ENCODE measurements around the gene NT5C.
A peak's percentile ranks its signal among the peaks of the same experiment; 100 is the strongest.

Gene NT5C

GRCh38 chr17:75155191-75155601, 23.7 kb upstream of the NT5C start:
- H3K27me3 ChIP-seq (replicated peaks; ENCODE audit: control insufficient read depth, insufficient read depth, low read length): no peaks in the 10 kb centered on the region
- DNase-seq (ENCODE audit: extremely low read depth, insufficient read length): no peak
- TF ChIP-seq CTCF (IDR thresholded peaks at IDR 0.05; ENCODE audit: insufficient read depth, low read length, poor library complexity, severe bottlenecking): no peak
- no peak overlapping the region for H3K4me3 ChIP-seq (replicated peaks; ENCODE audit: low read depth, low read length)
- no peaks in the 10 kb centered on the region; the same call in 1 of the 2 replicates for H3K36me3 ChIP-seq (ENCODE audit: control insufficient read depth, insufficient read depth, low read length)

- no peaks in the 10 kb centered on the region; the same call in 1 of the 2 replicates for H3K36me3 ChIP-seq (ENCODE audit: control insufficient read depth, insufficient read depth, low read length)
- H3K27me3 ChIP-seq (replicated peaks; ENCODE audit: control insufficient read depth, insufficient read depth, low read length): no peaks in the 10 kb centered on the region
- peak within 1 kb of the TSS; percentile 93 for H3K4me3 ChIP-seq (replicated peaks; ENCODE audit: low read depth, low read length)
- DNase-seq (ENCODE audit: extremely low read depth, insufficient read length): peak; percentile 96
- no peak for TF ChIP-seq CTCF (IDR thresholded peaks at IDR 0.05; ENCODE audit: insufficient read depth, low read length, poor library complexity, severe bottlenecking)
These were observed 22.9 kb upstream of the NT5C start, which contains the start of gene JPT1 for GRCh38 chr17:75154195-75155106. TSS of gene JPT1 (minus strand) at chr17:75154512. CDS start at chr17:75154397, 115 bp downstream.

- peak overlapping the region; percentile 93 for H3K4me3 ChIP-seq (replicated peaks; ENCODE audit: low read depth, low read length)
- TF ChIP-seq CTCF (IDR thresholded peaks at IDR 0.05; ENCODE audit: insufficient read depth, low read length, poor library complexity, severe bottlenecking): no peak
- no peaks in the 10 kb centered on the region for H3K36me3 ChIP-seq (ENCODE audit: control insufficient read depth, insufficient read depth, low read length)
- peak; percentile 58 for DNase-seq (ENCODE audit: extremely low read depth, insufficient read length)
- H3K27me3 ChIP-seq (replicated peaks; ENCODE audit: control insufficient read depth, insufficient read depth, low read length): no peaks in the 10 kb centered on the region
These were observed 22.2 kb upstream of the NT5C start for GRCh38 chr17:75153780-75154194.

- H3K4me3 ChIP-seq (replicated peaks; ENCODE audit: low read depth, low read length): peak overlapping the region; percentile 93
- peak; percentile 34 for DNase-seq (ENCODE audit: extremely low read depth, insufficient read length)
- no peaks in the 10 kb centered on the region for H3K27me3 ChIP-seq (replicated peaks; ENCODE audit: control insufficient read depth, insufficient read depth, low read length)
- no peaks in the 10 kb centered on the region for H3K36me3 ChIP-seq (ENCODE audit: control insufficient read depth, insufficient read depth, low read length)
- no peak for TF ChIP-seq CTCF (IDR thresholded peaks at IDR 0.05; ENCODE audit: insufficient read depth, low read length, poor library complexity, severe bottlenecking)
These were observed 21.6 kb upstream of the NT5C start for GRCh38 chr17:75152922-75153779.

- DNase-seq (ENCODE audit: extremely low read depth, insufficient read length): no peak
- H3K27me3 ChIP-seq (replicated peaks; ENCODE audit: control insufficient read depth, insufficient read depth, low read length): no peaks in the 10 kb centered on the region
- H3K36me3 ChIP-seq (ENCODE audit: control insufficient read depth, insufficient read depth, low read length): peaks cover 2% of the 10 kb centered on the region; the same call in 1 of the 2 replicates
- peak overlapping the region; percentile 93 for H3K4me3 ChIP-seq (replicated peaks; ENCODE audit: low read depth, low read length)
- TF ChIP-seq CTCF (IDR thresholded peaks at IDR 0.05; ENCODE audit: insufficient read depth, low read length, poor library complexity, severe bottlenecking): no peak
These were observed 21.0 kb upstream of the NT5C start for GRCh38 chr17:75152523-75152921.
